ENCODE measurements around the gene CNPY4.

DNA sequence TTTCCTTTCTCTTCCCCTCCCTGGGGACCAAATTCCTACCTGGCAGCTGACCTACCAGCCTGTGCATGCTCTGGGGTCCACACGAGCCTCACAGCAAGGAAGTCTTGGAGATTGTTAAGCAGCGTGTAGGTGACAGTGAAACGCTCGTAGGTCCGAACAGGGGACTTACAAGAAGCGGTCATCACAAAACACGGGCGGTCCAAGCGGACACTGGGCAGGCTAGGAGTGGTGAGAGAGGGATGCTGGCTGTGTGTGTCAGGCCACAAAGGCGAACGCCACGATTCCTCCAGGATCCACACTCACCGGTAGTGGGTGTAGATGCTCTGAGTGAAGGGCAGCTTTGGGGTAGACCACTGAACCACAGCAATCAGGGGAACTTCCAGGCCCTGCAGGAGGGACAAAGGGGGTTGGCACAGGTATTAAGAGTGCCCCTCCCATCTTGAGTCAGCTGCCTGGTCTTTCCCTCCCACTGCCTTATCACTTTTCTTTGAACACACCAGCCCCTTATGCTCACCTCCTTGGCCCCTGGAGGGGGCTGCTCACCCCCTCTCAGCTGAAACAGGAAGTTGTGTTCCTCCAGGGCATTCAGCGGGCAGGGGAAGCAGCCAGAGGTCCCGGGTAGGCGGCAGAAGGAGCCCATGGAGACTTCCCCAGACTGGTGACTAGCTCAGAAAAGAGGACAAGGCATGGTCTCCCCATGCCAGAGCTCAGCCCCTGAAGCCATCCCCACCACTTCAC, 37.1 kb downstream of the CNPY4 start:
- TF ChIP-seq CTCF (IDR thresholded peaks at IDR 0.05) (no peak), EP300 (IDR thresholded peaks at IDR 0.05) (no peak)
